Neural progenitor cell (in vitro differentiated cells): Measurements from ENCODE around the gene NME9.

ENCODE experiments used
- CTCF ChIP-seq: fragments of 200-600 bp; sonication (generic); IDR thresholded peaks from 2 replicates; pipeline ENCODE4 v1.5.1; 2017; ENCODE audit warnings: antibody characterized with exemption, mild to moderate bottlenecking
- EZH2 ChIP-seq: fragments of 200-600 bp; sonication (generic); IDR thresholded peaks from 2 replicates; pipeline ENCODE4 v1.6.1; 2017; ENCODE audit warnings: antibody characterized with exemption, mild to moderate bottlenecking, moderate library complexity

DNA sequence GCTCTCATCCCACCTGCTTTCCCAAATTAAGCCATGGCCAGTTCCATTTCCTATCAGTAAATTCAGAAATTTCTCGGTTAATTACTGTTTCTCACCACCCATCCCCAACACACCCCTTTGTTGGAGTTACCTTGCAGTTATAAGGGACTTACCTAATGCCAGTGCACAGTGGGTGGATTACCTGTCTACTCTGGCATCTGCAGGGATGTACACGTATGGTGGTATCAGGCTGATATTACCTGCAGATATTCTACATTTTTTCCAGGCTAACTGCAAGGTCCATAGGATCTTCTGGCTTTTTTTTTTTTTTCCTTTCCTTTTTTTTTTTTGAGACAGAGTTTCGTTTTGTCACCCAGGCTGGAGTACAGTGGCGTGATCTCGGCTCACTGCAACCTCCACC, 10.9 kb upstream of the NME9 start:
- TF ChIP-seq CTCF, result no peak
- TF ChIP-seq EZH2, result no peak
